T-helper 2 cell treated with Interferon-gamma antibody and Interleukin-4, amounts not matched to agents 100 ng/mL and 5 ng/mL, for 36 hours (primary cell): Measurements from ENCODE around the gene TAS2R40. TPM values are rescaled to one million over a fixed set of nuclear protein-coding genes. Genes with fewer than 3 reads are reported as not detected.

Experiments used
- intact Hi-C: fragments of 100-400 bp; cut with micrococcal nuclease; formaldehyde crosslinking; loops from one replicate; pipeline ENCODE4 v1.15.1; 2023
- total RNA-seq: library from RNA; stranded (reverse); gene quantifications from 2 replicates; pipeline ENCODE4 v1.2.3, GENCODE V29; 2022

Gene TAS2R40
- total RNA-seq, 1 donor from 2014 or later, result not detected

GRCh38 chr7:143222782-143223181 lies 945 bp downstream of the TAS2R40 start:
- intact Hi-C loops, result no loop called here

- intact Hi-C loops, result no loop called here
These were observed 1.9 kb downstream of the TAS2R40 start for GRCh38 chr7:143223784-143224183.

GRCh38 chr7:143225047-143225446 lies 3.2 kb downstream of the TAS2R40 start:
- intact Hi-C loops, result no loop called here

GRCh38 chr7:143227806-143228205 lies 6.0 kb downstream of the TAS2R40 start:
- intact Hi-C loops, result no loop called here

GRCh38 chr7:143229054-143229790 lies 7.4 kb downstream of the TAS2R40 start:
- intact Hi-C loops, result no loop called here

GRCh38 chr7:143230602-143231457 lies 9.0 kb downstream of the TAS2R40 start:
- intact Hi-C loops, result no loop called here

- intact Hi-C loops, result no loop called here
These were observed 12.1 kb downstream of the TAS2R40 start for GRCh38 chr7:143233816-143234532.

- intact Hi-C loops, result no loop called here
These were observed 12.7 kb downstream of the TAS2R40 start for GRCh38 chr7:143234533-143234875.

GRCh38 chr7:143235561-143235960 lies 13.7 kb downstream of the TAS2R40 start:
- intact Hi-C loops, result no loop called here

- intact Hi-C loops, result no loop called here
These were observed 14.7 kb downstream of the TAS2R40 start for GRCh38 chr7:143236408-143236990.

- intact Hi-C loops, result no loop called here
These were observed 15.5 kb downstream of the TAS2R40 start for GRCh38 chr7:143237366-143237765.

- intact Hi-C loops, result no loop called here
These were observed 16.6 kb downstream of the TAS2R40 start for GRCh38 chr7:143238289-143238980.

- intact Hi-C loops, result loop anchor here (1.0 to 5.0 kb wide), 9 partner anchors 23 to 176 kb away; partner anchors contain the start of genes CASP2, EPHA1, FAM131B and GSTK1
These were observed 18.0 kb downstream of the TAS2R40 start for GRCh38 chr7:143239813-143240212.

- intact Hi-C loops, result loop anchor here (1.0 to 5.0 kb wide), 9 partner anchors 23 to 176 kb away; partner anchors contain the start of genes CASP2, EPHA1, FAM131B and GSTK1
These were observed 18.7 kb downstream of the TAS2R40 start for GRCh38 chr7:143240291-143241168.

- intact Hi-C loops, result loop anchor here (5.0 kb wide), 1 partner anchor 120 kb away; the partner anchor contains the start of gene FAM131B
These were observed 20.5 kb downstream of the TAS2R40 start for GRCh38 chr7:143242306-143242705.

GRCh38 chr7:143243111-143243510 lies 21.3 kb downstream of the TAS2R40 start:
- intact Hi-C loops, result loop anchor here (5.0 kb wide), 1 partner anchor 119 kb away; the partner anchor contains the start of gene FAM131B

GRCh38 chr7:143243614-143244013 lies 21.8 kb downstream of the TAS2R40 start:
- intact Hi-C loops, result loop anchor here (5.0 kb wide), 1 partner anchor 119 kb away; the partner anchor contains the start of gene FAM131B

- intact Hi-C loops, result loop anchor here (5.0 kb wide), 1 partner anchor 118 kb away; the partner anchor contains the start of gene FAM131B
These were observed 22.5 kb downstream of the TAS2R40 start for GRCh38 chr7:143244321-143244720.

GRCh38 chr7:143245123-143245522 lies 23.3 kb downstream of the TAS2R40 start:
- intact Hi-C loops, result loop anchor here (1.0 kb wide), 1 partner anchor 43 kb away; the partner anchor contains the start of gene CASP2
